ENCODE data around the gene ENTPD6.

ENTPD6 gene

GRCh38 chr20:25223179-25223661 lies 27.7 kb downstream of the ENTPD6 start (continued):
- no peak for TF ChIP-seq ZSCAN18 (tag by site-specific recombination; IDR thresholded peaks at IDR 0.05)
- TF ChIP-seq ZNF354C (tag by site-specific recombination; IDR thresholded peaks at IDR 0.05; ENCODE audit: borderline replicate concordance, low read depth) = no peak
- no peak for TF ChIP-seq ZNF510 (tag by site-specific recombination; IDR thresholded peaks at IDR 0.05; ENCODE audit: insufficient replicate concordance)
- peak; percentile 100 for TF ChIP-seq ZNF600 (tag by site-specific recombination; IDR thresholded peaks at IDR 0.05)
- no peak for TF ChIP-seq ZNF610 (tag by site-specific recombination; IDR thresholded peaks at IDR 0.05; ENCODE audit: borderline replicate concordance)
- TF ChIP-seq ZNF521 (tag by site-specific recombination; IDR thresholded peaks at IDR 0.05) = no peak
- TF ChIP-seq, protein P1, sequence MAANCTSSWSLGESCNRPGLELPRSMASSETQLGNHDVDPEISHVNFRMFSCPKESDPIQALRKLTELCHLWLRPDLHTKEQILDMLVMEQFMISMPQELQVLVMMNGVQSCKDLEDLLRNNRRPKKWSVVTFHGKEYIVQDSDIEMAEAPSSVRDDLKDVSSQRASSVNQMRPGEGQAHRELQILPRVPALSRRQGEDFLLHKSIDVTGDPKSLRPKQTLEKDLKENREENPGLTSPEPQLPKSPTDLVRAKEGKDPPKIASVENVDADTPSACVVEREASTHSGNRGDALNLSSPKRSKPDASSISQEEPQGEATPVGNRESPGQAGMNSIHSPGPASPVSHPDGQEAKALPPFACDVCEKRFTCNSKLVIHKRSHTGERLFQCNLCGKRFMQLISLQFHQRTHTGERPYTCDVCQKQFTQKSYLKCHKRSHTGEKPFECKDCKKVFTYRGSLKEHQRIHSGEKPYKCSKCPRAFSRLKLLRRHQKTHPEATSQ (tag by site-specific recombination; IDR thresholded peaks at IDR 0.05) = no peak
- TF ChIP-seq BCL11B (tag by site-specific recombination; IDR thresholded peaks at IDR 0.05; ENCODE audit: low read depth) = no peak
- TF ChIP-seq MYNN (tag by site-specific recombination; IDR thresholded peaks at IDR 0.05; ENCODE audit: borderline replicate concordance) = no peak
- TF ChIP-seq, protein P2, sequence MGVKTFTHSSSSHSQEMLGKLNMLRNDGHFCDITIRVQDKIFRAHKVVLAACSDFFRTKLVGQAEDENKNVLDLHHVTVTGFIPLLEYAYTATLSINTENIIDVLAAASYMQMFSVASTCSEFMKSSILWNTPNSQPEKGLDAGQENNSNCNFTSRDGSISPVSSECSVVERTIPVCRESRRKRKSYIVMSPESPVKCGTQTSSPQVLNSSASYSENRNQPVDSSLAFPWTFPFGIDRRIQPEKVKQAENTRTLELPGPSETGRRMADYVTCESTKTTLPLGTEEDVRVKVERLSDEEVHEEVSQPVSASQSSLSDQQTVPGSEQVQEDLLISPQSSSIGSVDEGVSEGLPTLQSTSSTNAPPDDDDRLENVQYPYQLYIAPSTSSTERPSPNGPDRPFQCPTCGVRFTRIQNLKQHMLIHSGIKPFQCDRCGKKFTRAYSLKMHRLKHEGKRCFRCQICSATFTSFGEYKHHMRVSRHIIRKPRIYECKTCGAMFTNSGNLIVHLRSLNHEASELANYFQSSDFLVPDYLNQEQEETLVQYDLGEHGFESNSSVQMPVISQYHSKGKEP (tag by site-specific recombination; IDR thresholded peaks at IDR 0.05) = no peak
- TF ChIP-seq SALL2 (tag by site-specific recombination; IDR thresholded peaks at IDR 0.05; ENCODE audit: borderline replicate concordance) = no peak
- TF ChIP-seq, protein P3, sequence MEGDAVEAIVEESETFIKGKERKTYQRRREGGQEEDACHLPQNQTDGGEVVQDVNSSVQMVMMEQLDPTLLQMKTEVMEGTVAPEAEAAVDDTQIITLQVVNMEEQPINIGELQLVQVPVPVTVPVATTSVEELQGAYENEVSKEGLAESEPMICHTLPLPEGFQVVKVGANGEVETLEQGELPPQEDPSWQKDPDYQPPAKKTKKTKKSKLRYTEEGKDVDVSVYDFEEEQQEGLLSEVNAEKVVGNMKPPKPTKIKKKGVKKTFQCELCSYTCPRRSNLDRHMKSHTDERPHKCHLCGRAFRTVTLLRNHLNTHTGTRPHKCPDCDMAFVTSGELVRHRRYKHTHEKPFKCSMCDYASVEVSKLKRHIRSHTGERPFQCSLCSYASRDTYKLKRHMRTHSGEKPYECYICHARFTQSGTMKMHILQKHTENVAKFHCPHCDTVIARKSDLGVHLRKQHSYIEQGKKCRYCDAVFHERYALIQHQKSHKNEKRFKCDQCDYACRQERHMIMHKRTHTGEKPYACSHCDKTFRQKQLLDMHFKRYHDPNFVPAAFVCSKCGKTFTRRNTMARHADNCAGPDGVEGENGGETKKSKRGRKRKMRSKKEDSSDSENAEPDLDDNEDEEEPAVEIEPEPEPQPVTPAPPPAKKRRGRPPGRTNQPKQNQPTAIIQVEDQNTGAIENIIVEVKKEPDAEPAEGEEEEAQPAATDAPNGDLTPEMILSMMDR (tag by site-specific recombination; IDR thresholded peaks at IDR 0.05) = peak; percentile 26; the same call in 1 of the 2 replicates
- TF ChIP-seq ZNF571 (tag by site-specific recombination; IDR thresholded peaks at IDR 0.05) = no peak
- no peak for TF ChIP-seq TCF7L2 (IDR thresholded peaks at IDR 0.05; ENCODE audit: borderline replicate concordance, low read depth, low read length)
- no peak for TF ChIP-seq ZNF140 (tag by site-specific recombination; IDR thresholded peaks at IDR 0.05)
- no peak for TF ChIP-seq ZNF223 (tag by site-specific recombination; IDR thresholded peaks at IDR 0.05)
- no peak for TF ChIP-seq ZNF560 (tag by site-specific recombination; IDR thresholded peaks at IDR 0.05; ENCODE audit: borderline replicate concordance)
- TF ChIP-seq, protein P4, sequence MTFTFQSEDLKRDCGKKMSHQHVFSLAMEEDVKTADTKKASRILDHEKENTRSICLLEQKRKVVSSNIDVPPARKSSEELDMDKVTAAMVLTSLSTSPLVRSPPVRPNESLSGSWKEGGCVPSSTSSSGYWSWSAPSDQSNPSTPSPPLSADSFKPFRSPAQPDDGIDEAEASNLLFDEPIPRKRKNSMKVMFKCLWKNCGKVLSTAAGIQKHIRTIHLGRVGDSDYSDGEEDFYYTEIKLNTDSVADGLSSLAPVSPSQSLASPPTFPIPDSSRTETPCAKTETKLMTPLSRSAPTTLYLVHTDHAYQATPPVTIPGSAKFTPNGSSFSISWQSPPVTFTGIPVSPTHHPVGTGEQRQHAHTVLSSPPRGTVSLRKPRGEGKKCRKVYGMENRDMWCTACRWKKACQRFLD (tag by site-specific recombination; IDR thresholded peaks at IDR 0.05) = no peak
- TF ChIP-seq IKZF3 (tag by site-specific recombination; IDR thresholded peaks at IDR 0.05) = no peak
- no peak for TF ChIP-seq ZNF157 (tag by site-specific recombination; IDR thresholded peaks at IDR 0.05)
- TF ChIP-seq ZNF280C (tag by site-specific recombination; IDR thresholded peaks at IDR 0.05) = no peak
- no peak for TF ChIP-seq ZNF548 (tag by site-specific recombination; IDR thresholded peaks at IDR 0.05)
- no peak for TF ChIP-seq ZNF292 (tag by site-specific recombination; IDR thresholded peaks at IDR 0.05; ENCODE audit: borderline replicate concordance, low read depth)
- TF ChIP-seq HOXA7 (CRISPR knock-in tag; IDR thresholded peaks at IDR 0.05; ENCODE audit: borderline replicate concordance) = no peak
- no peak for TF ChIP-seq ZNF112 (tag by site-specific recombination; IDR thresholded peaks at IDR 0.05)
- no peak for TF ChIP-seq ZNF747 (tag by site-specific recombination; IDR thresholded peaks at IDR 0.05)
- TF ChIP-seq ZNF664 (tag by site-specific recombination; IDR thresholded peaks at IDR 0.05) = no peak
- peak; percentile 94 for TF ChIP-seq KLF17 (tag by site-specific recombination; IDR thresholded peaks at IDR 0.05)
- TF ChIP-seq ZNF169 (tag by site-specific recombination; IDR thresholded peaks at IDR 0.05) = no peak

Measured in HEK293 (cell line).